MCF 10A (cell line): Measurements from ENCODE around the gene SMC6. TPM values are rescaled to one million over a fixed set of nuclear protein-coding genes. Genes with fewer than 3 reads are reported as not detected.

Experiments used
- BruUV-seq: library from RNA; stranded (reverse); fragments of 400-500 nt; replicated peaks from 2 replicates; lab custom pipeline; 2021; lab: Mats Ljungman, UMichigan
- CTCF ChIA-PET: fragments of 300-600 bp; sonication (Branson Sonifier 250); formaldehyde crosslinking; extraction: SDS; loops from one replicate; lab custom pipeline; 2021; ENCODE audit warnings: antibody characterized with exemption, inconsistent platforms; lab: Yijun Ruan, JAX
- POLR2A ChIA-PET: fragments of 300-600, 350-650 bp; sonication (Branson Sonifier 250); formaldehyde crosslinking; extraction: SDS; loops from one replicate; lab custom pipeline; 2020; ENCODE audit warnings: antibody characterized with exemption, inconsistent platforms; lab: Yijun Ruan, JAX
- DNase-seq: peaks from one replicate; pipeline ENCODE4 v3.0.0-alpha.2; 2018; ENCODE audit not compliant: unreplicated experiment
- H3K27ac Mint-ChIP-seq: one replicate; pipeline ENCODE4 v1.8.0; 2022; ENCODE audit warnings: mild to moderate bottlenecking, low read depth, mixed read lengths; ENCODE audit not compliant: unreplicated experiment
- H3K27me3 Mint-ChIP-seq: one replicate; pipeline ENCODE4 v1.8.0; 2022; ENCODE audit warnings: mixed read lengths; ENCODE audit not compliant: insufficient read depth, unreplicated experiment
- H3K36me3 Mint-ChIP-seq: one replicate; pipeline ENCODE4 v1.8.0; 2022; ENCODE audit warnings: mild to moderate bottlenecking, moderate library complexity, mixed read lengths; ENCODE audit not compliant: insufficient read depth, unreplicated experiment
- H3K4me1 Mint-ChIP-seq: one replicate; pipeline ENCODE4 v1.8.0; 2022; ENCODE audit warnings: mixed read lengths; ENCODE audit not compliant: insufficient read depth, unreplicated experiment
- H3K4me3 Mint-ChIP-seq: one replicate; pipeline ENCODE4 v1.8.0; 2022; ENCODE audit warnings: mild to moderate bottlenecking, moderate library complexity, mixed read lengths; ENCODE audit not compliant: unreplicated experiment
- H3K9me3 Mint-ChIP-seq: one replicate; pipeline ENCODE4 v1.8.0; 2022; ENCODE audit warnings: mixed read lengths; ENCODE audit not compliant: unreplicated experiment
- CTCF ChIP-seq: fragments of 200-600 bp; IDR thresholded peaks from one replicate; pipeline ENCODE4 v1.8.0; 2022; ENCODE audit warnings: antibody characterized with exemption, mild to moderate bottlenecking; ENCODE audit not compliant: unreplicated experiment
- intact Hi-C: fragments of 100-400 bp; cut with micrococcal nuclease; formaldehyde crosslinking; loops from 2 replicates; pipeline ENCODE4 v1.14.1; 2022
- total RNA-seq: library from RNA; stranded (reverse); gene quantifications from 2 replicates; pipeline ENCODE4 v1.2.3, GENCODE V29; 2022

Gene SMC6
- total RNA-seq, 1 experiment from 2014 or later, result 24.7 TPM

GRCh38 chr2:17690776-17691175 is 62.8 kb downstream of the SMC6 start:
- Mint-ChIP-seq H3K4me1 (no peaks in the 10 kb centered on the region), H3K36me3 (peaks cover 85% of the 10 kb centered on the region), H3K27ac (no peak overlapping the region), H3K9me3 (no peaks in the 10 kb centered on the region), H3K27me3 (no peaks in the 10 kb centered on the region), H3K4me3 (no peak overlapping the region)
- DNase-seq, result no peak
- no peak for TF ChIP-seq CTCF
- ChIA-PET POLR2A (interaction anchor here (0.8 kb wide), 1 partner anchor 23 kb away, joined by 3 read pairs; no protein-coding TSS in a partner anchor), CTCF (interaction anchor here (1.5 kb wide), 1 partner anchor 28 kb away, joined by 6 read pairs; no protein-coding TSS in a partner anchor)
- BruUV-seq, result no TSS peak
- intact Hi-C loops, result no loop called here

GRCh38 chr2:17689010-17689409 is 64.6 kb downstream of the SMC6 start:
- BruUV-seq, result no TSS peak
- no peak overlapping the region for H3K27ac Mint-ChIP-seq
- no peaks in the 10 kb centered on the region for H3K27me3 Mint-ChIP-seq
- TF ChIP-seq CTCF, result no peak
- H3K36me3 Mint-ChIP-seq, result peaks cover 80% of the 10 kb centered on the region
- intact Hi-C loops, result no loop called here
- ChIA-PET POLR2A (no interaction called here), CTCF (no interaction called here)
- DNase-seq, result no peak
- H3K4me1 Mint-ChIP-seq, result no peaks in the 10 kb centered on the region
- no peak overlapping the region for H3K4me3 Mint-ChIP-seq
- no peaks in the 10 kb centered on the region for H3K9me3 Mint-ChIP-seq

- no peak for TF ChIP-seq CTCF
- no peak overlapping the region for H3K27ac Mint-ChIP-seq
- intact Hi-C loops, result no loop called here
- H3K4me3 Mint-ChIP-seq, result no peak overlapping the region
- no peaks in the 10 kb centered on the region for H3K4me1 Mint-ChIP-seq
- peaks cover 76% of the 10 kb centered on the region for H3K36me3 Mint-ChIP-seq
- ChIA-PET CTCF (no interaction called here), POLR2A (no interaction called here)
- no peak for DNase-seq
- no TSS peak for BruUV-seq
- no peaks in the 10 kb centered on the region for H3K9me3 Mint-ChIP-seq
- H3K27me3 Mint-ChIP-seq, result no peaks in the 10 kb centered on the region
These were observed 65.0 kb downstream of the SMC6 start for GRCh38 chr2:17688600-17688999.

GRCh38 chr2:17683981-17684380 is 69.6 kb downstream of the SMC6 start:
- BruUV-seq, result no TSS peak
- peaks cover 66% of the 10 kb centered on the region for H3K36me3 Mint-ChIP-seq

More at GRCh38 chr2:17683981-17684380, 69.6 kb downstream of the SMC6 start:
- H3K4me3 Mint-ChIP-seq, result no peak overlapping the region
- ChIA-PET POLR2A (no interaction called here), CTCF (interaction anchor here (0.7 to 1.0 kb wide), 2 partner anchors 36 to 465 kb away, joined by 3 read pairs; no protein-coding TSS in a partner anchor)
- H3K27me3 Mint-ChIP-seq, result no peaks in the 10 kb centered on the region
- H3K9me3 Mint-ChIP-seq, result no peaks in the 10 kb centered on the region
- no peak for DNase-seq
- H3K4me1 Mint-ChIP-seq, result peaks cover 6% of the 10 kb centered on the region
- TF ChIP-seq CTCF, result no peak
- H3K27ac Mint-ChIP-seq, result no peak overlapping the region
- intact Hi-C loops, result no loop called here
